GM23338 (cell line): Measurements from ENCODE around the gene TAF9B. TPM values are rescaled to one million over a fixed set of nuclear protein-coding genes. Genes with fewer than 3 reads are reported as not detected.

Experiments
- ATAC-seq: fragments of 200-7000 bp; cut with Tn5 transposase; 3 replicates; pipeline ENCODE4 v1.9.1; 2020
- DNase-seq: peaks from one replicate; pipeline ENCODE4 v3.0.0-alpha.2; 2015; ENCODE audit warnings: low spot score
- H2AFZ ChIP-seq: fragments of 200-600 bp; sonication (generic); 2 replicates; pipeline ENCODE4 v1.8.0; 2016; ENCODE audit warnings: antibody characterized with exemption, mild to moderate bottlenecking, moderate library complexity
- H3F3A ChIP-seq: fragments of 200-600 bp; sonication (generic); replicated peaks from 2 replicates; pipeline ENCODE4 v1.8.0; 2017; ENCODE audit warnings: antibody characterized with exemption, mixed run types, low read depth
- H3K27ac ChIP-seq: fragments of 200-600 bp; sonication (generic); 2 replicates; pipeline ENCODE4 v1.6.1; 2016; ENCODE audit warnings: low read depth
- H3K27me3 ChIP-seq: fragments of 200-600 bp; sonication (generic); 2 replicates; pipeline ENCODE4 v1.8.0; 2016; ENCODE audit warnings: mild to moderate bottlenecking, mixed run types, moderate library complexity; ENCODE audit not compliant: insufficient read depth
- H3K36me3 ChIP-seq: fragments of 200-600 bp; sonication (generic); 2 replicates; pipeline ENCODE4 v1.8.0; 2016; ENCODE audit warnings: mild to moderate bottlenecking; ENCODE audit not compliant: insufficient read depth
- H3K4me1 ChIP-seq: fragments of 200-600 bp; sonication (generic); 2 replicates; pipeline ENCODE4 v1.8.0; 2016; ENCODE audit warnings: mild to moderate bottlenecking, moderate library complexity; ENCODE audit not compliant: insufficient read depth
- H3K4me2 ChIP-seq: fragments of 200-600 bp; sonication (generic); 2 replicates; pipeline ENCODE4 v1.7.1; 2017; ENCODE audit warnings: mixed run types
- H3K4me3 ChIP-seq: fragments of 200-600 bp; sonication (generic); 2 replicates; pipeline ENCODE4 v1.6.1; 2016; ENCODE audit warnings: mixed run types
- H3K79me2 ChIP-seq: fragments of 200-600 bp; sonication (generic); replicated peaks from 2 replicates; pipeline ENCODE4 v1.8.0; 2017; ENCODE audit warnings: mild to moderate bottlenecking; ENCODE audit not compliant: insufficient read depth
- H3K9me2 ChIP-seq: fragments of 200-600 bp; sonication (generic); 2 replicates; pipeline ENCODE4 v1.8.0; 2017; ENCODE audit not compliant: insufficient read depth
- H4K20me1 ChIP-seq: fragments of 200-600 bp; sonication (generic); replicated peaks from 2 replicates; pipeline ENCODE4 v1.8.0; 2017; ENCODE audit warnings: mild to moderate bottlenecking; ENCODE audit not compliant: insufficient read depth
- H3K27ac Mint-ChIP-seq: 2 replicates; pipeline ENCODE4 v1.8.0; 2020; ENCODE audit warnings: inconsistent platforms, mild to moderate bottlenecking, moderate library complexity, mixed read lengths
- H3K27me3 Mint-ChIP-seq: 3 replicates; pipeline ENCODE4 v1.8.0; 2022; ENCODE audit warnings: low read depth, mild to moderate bottlenecking, moderate library complexity, mixed read lengths, inconsistent platforms; ENCODE audit not compliant: insufficient read depth, poor library complexity
- H3K36me3 Mint-ChIP-seq: 3 replicates; pipeline ENCODE4 v1.8.0; 2021; ENCODE audit warnings: low read depth, mild to moderate bottlenecking, inconsistent platforms, moderate library complexity, mixed read lengths
- H3K4me1 Mint-ChIP-seq: 3 replicates; pipeline ENCODE4 v1.8.0; 2020; ENCODE audit warnings: mild to moderate bottlenecking, inconsistent platforms, mixed read lengths
- H3K4me3 Mint-ChIP-seq: 3 replicates; pipeline ENCODE4 v1.8.0; 2021; ENCODE audit warnings: moderate library complexity, mild to moderate bottlenecking, inconsistent platforms, mixed read lengths
- H3K9me3 Mint-ChIP-seq: 3 replicates; pipeline ENCODE4 v1.8.0; 2020; ENCODE audit warnings: moderate library complexity, mild to moderate bottlenecking, inconsistent platforms, mixed read lengths
- NANOG ChIP-seq: IDR thresholded peaks from 2 replicates; pipeline ENCODE4 v1.6.1; 2016; ENCODE audit warnings: antibody characterized with exemption, borderline replicate concordance
- POLR2AphosphoS5 ChIP-seq: IDR thresholded peaks from 2 replicates; pipeline ENCODE4 v1.6.1; 2016; ENCODE audit warnings: antibody characterized with exemption, low read depth
- ZNF114 ChIP-seq: fragments of 250-450 bp; sonication (Bioruptor Pico); IDR thresholded peaks from 2 replicates; pipeline ENCODE4 v1.5.0; 2020; ENCODE audit warnings: mild to moderate bottlenecking, moderate library complexity
- ZNF331 ChIP-seq: fragments of 250-450 bp; sonication (Bioruptor Pico); IDR thresholded peaks from 2 replicates; pipeline ENCODE4 v1.5.0; 2020; ENCODE audit warnings: low read depth, mild to moderate bottlenecking, moderate library complexity
- polyA plus RNA-seq: library from polyadenylated mRNA; unstranded; fragments of >200 nt; fragmentation: Nextera tagmentation; extraction: Ambion mirVana; gene quantifications from 2 replicates; pipeline ENCODE4 v1.2.1, GENCODE V29; 2016
- total RNA-seq: library from RNA; depleted of rRNA; stranded (reverse); fragments of >200 nt; shearing (Covaris generic); gene quantifications from 2 replicates; pipeline ENCODE4 v1.2.3, GENCODE V29; 2014
- TF ChIP-seq, protein P1 (sequence below): IDR thresholded peaks from 2 replicates; pipeline ENCODE4 v1.6.1; 2016; ENCODE audit warnings: antibody characterized with exemption
- TF ChIP-seq, protein P2 (sequence below): IDR thresholded peaks from one replicate; pipeline ENCODE4 v1.6.1; 2018; ENCODE audit warnings: antibody characterized with exemption; ENCODE audit not compliant: unreplicated experiment

The TAF9B gene
- total and polyA plus RNA-seq, 2 experiments from 2014 or later, result 23.1 to 37.8 TPM

DNA sequence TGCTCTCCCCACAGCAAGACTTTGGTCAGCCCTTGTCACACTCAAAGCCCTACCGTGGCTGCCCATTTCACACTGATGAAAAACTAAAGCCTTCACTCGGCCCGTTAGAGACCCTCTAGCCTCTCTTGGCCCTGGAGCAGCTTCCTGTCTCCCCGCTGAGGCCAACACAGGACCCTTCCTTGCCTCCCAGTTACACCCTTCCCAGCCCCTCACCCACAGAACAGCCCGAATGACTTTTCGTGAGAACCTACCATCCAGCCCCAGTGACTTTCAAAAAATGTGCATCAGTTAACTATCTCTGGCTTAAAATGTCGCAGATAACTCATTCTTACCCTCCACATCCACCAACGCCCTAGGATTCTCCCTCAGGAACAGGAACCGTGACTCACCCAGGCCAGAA lies 756 bp upstream of the TAF9B start:
- TF ChIP-seq, protein P1, sequence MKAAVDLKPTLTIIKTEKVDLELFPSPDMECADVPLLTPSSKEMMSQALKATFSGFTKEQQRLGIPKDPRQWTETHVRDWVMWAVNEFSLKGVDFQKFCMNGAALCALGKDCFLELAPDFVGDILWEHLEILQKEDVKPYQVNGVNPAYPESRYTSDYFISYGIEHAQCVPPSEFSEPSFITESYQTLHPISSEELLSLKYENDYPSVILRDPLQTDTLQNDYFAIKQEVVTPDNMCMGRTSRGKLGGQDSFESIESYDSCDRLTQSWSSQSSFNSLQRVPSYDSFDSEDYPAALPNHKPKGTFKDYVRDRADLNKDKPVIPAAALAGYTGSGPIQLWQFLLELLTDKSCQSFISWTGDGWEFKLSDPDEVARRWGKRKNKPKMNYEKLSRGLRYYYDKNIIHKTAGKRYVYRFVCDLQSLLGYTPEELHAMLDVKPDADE, result no peak
- TF ChIP-seq ZNF331 (CRISPR knock-in tag), result no peak
- no peak for TF ChIP-seq NANOG
- TF ChIP-seq ZNF114 (CRISPR knock-in tag), result no peak
- TF ChIP-seq POLR2AphosphoS5, result no peak
- Histone ChIP-seq H3K27ac (no peak overlapping the region), H4K20me1 (no peaks in the 10 kb centered on the region), H3K9me2 (no peaks in the 10 kb centered on the region), H3K27me3 (no peaks in the 10 kb centered on the region), H3K36me3 (no peaks in the 10 kb centered on the region), H3K4me2 (no peak overlapping the region), H3K79me2 (no peaks in the 10 kb centered on the region), H3K4me1 (no peaks in the 10 kb centered on the region), H2AFZ (0 out of 2 replicates have a peak overlapping the region, but pooled peaks have one; percentile 5), H3K4me3 (no peak overlapping the region), H3F3A (no peaks in the 10 kb centered on the region)
- ATAC-seq (no peak), DNase-seq (no peak)
- Mint-ChIP-seq H3K9me3 (peaks cover 4% of the 10 kb centered on the region; the same call in 2 of the 3 replicates), H3K27ac (no peak overlapping the region), H3K4me1 (peaks cover 3% of the 10 kb centered on the region; the same call in 1 of the 3 replicates), H3K4me3 (peak overlapping the region; percentile 36; the same call in 1 of the 3 replicates), H3K27me3 (peaks cover 5% of the 10 kb centered on the region), H3K36me3 (peaks cover 7% of the 10 kb centered on the region)

DNA sequence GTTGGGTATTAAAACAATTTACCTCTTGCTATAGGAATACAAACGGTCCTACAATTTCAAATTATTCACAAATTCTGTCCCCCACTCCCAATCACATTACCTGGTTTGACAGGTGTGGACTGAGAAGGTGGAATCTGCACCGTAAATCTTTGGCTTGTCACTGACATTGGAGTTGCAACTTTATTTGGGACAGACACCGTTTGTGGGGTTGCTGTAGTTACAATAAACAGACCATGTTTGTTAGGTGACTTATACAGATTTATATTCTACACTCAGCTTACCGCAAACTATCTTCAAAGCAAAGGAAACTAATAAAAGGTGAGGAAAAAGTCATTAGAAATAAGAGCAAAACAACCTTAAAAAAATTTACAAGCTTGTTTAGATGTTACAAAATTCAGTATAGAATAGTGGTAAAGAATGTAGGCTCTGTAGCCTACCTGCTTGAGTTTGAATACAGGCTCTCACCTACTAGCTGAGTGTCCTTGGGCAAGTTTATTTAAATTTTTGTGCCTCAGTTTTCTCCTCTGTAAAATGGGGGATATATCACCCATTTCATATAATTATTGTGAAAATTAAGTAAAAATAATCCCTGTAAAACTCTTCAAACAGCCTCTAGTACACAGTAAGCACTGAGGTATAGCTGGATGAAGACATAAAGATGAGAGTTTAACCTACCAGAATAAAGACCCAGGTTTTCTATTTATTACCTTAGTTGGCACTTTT lies 6.1 kb downstream of the TAF9B start:
- ATAC-seq (no peak), DNase-seq (no peak)
- Histone ChIP-seq H3F3A (no peaks in the 10 kb centered on the region), H3K4me1 (no peaks in the 10 kb centered on the region), H3K36me3 (peaks cover 4% of the 10 kb centered on the region; the same call in 1 of the 2 replicates), H3K9me2 (no peaks in the 10 kb centered on the region), H3K79me2 (no peaks in the 10 kb centered on the region), H3K27ac (no peak overlapping the region), H3K4me2 (no peak overlapping the region), H2AFZ (no peak overlapping the region), H3K4me3 (no peak overlapping the region), H3K27me3 (no peaks in the 10 kb centered on the region), H4K20me1 (no peaks in the 10 kb centered on the region)
- no peaks in the 10 kb centered on the region; the same call in 2 of the 3 replicates for H3K9me3 Mint-ChIP-seq
- peaks cover 2% of the 10 kb centered on the region for H3K27me3 Mint-ChIP-seq
- H3K4me3 Mint-ChIP-seq, result no peak overlapping the region
- H3K4me1 Mint-ChIP-seq, result no peaks in the 10 kb centered on the region
- peaks cover 3% of the 10 kb centered on the region; the same call in 2 of the 3 replicates for H3K36me3 Mint-ChIP-seq
- no peak overlapping the region for H3K27ac Mint-ChIP-seq
- TF ChIP-seq, protein P1, result no peak

DNA sequence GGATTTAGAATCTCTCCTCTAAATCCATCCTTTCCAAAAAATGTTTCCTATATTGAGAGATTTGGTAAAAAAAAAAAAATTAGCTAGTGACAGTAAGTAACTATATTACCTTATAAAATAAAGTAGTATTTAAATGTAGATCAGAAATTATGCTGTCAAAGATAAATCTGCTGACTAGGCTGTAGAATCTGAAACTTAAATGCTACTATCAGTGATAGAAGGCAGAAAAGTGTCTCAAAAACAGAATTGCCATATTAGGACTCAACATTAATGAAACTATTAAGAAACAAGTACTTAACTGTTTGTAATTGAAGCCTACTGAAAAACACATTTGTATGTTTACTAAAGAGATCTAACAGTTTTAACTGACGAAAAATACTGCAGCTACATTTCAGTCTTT lies 8.3 kb downstream of the TAF9B start:
- peaks cover 20% of the 10 kb centered on the region; the same call in 2 of the 3 replicates for H3K36me3 Mint-ChIP-seq
- Histone ChIP-seq H3F3A (no peaks in the 10 kb centered on the region), H3K36me3 (peaks cover 11% of the 10 kb centered on the region), H4K20me1 (no peaks in the 10 kb centered on the region; the same call in 1 of the 2 replicates), H3K79me2 (no peaks in the 10 kb centered on the region), H2AFZ (no peak overlapping the region), H3K4me2 (no peak overlapping the region), H3K4me3 (no peak overlapping the region), H3K27me3 (no peaks in the 10 kb centered on the region), H3K4me1 (no peaks in the 10 kb centered on the region), H3K27ac (no peak overlapping the region), H3K9me2 (no peaks in the 10 kb centered on the region)
- H3K9me3 Mint-ChIP-seq, result no peaks in the 10 kb centered on the region; the same call in 2 of the 3 replicates
- DNase-seq (no peak), ATAC-seq (no peak)
- H3K4me3 Mint-ChIP-seq, result no peak overlapping the region
- no peak overlapping the region for H3K27ac Mint-ChIP-seq
- H3K27me3 Mint-ChIP-seq, result peaks cover 2% of the 10 kb centered on the region
- H3K4me1 Mint-ChIP-seq, result no peaks in the 10 kb centered on the region
- TF ChIP-seq ZNF114 (CRISPR knock-in tag), result no peak
- TF ChIP-seq POLR2AphosphoS5, result no peak
- TF ChIP-seq, protein P2, sequence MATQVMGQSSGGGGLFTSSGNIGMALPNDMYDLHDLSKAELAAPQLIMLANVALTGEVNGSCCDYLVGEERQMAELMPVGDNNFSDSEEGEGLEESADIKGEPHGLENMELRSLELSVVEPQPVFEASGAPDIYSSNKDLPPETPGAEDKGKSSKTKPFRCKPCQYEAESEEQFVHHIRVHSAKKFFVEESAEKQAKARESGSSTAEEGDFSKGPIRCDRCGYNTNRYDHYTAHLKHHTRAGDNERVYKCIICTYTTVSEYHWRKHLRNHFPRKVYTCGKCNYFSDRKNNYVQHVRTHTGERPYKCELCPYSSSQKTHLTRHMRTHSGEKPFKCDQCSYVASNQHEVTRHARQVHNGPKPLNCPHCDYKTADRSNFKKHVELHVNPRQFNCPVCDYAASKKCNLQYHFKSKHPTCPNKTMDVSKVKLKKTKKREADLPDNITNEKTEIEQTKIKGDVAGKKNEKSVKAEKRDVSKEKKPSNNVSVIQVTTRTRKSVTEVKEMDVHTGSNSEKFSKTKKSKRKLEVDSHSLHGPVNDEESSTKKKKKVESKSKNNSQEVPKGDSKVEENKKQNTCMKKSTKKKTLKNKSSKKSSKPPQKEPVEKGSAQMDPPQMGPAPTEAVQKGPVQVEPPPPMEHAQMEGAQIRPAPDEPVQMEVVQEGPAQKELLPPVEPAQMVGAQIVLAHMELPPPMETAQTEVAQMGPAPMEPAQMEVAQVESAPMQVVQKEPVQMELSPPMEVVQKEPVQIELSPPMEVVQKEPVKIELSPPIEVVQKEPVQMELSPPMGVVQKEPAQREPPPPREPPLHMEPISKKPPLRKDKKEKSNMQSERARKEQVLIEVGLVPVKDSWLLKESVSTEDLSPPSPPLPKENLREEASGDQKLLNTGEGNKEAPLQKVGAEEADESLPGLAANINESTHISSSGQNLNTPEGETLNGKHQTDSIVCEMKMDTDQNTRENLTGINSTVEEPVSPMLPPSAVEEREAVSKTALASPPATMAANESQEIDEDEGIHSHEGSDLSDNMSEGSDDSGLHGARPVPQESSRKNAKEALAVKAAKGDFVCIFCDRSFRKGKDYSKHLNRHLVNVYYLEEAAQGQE, result no peak
